ENCODE measurements around the gene CCND2.

CCND2 gene

GRCh38 chr12:4277857-4278256, 4.3 kb downstream of the CCND2 start:
- DNase-seq, result no peak

- no peak for DNase-seq
Measured at GRCh38 chr12:4278329-4279197, 5.0 kb downstream of the CCND2 start.

- DNase-seq, result no peak
Measured at GRCh38 chr12:4279198-4279690, 5.7 kb downstream of the CCND2 start.

GRCh38 chr12:4280351-4281163, 7.0 kb downstream of the CCND2 start:
- no peak for DNase-seq

GRCh38 chr12:4281173-4281654, 7.7 kb downstream of the CCND2 start:
- DNase-seq, result no peak

- no peak for DNase-seq
Measured at GRCh38 chr12:4282103-4282891, 8.7 kb downstream of the CCND2 start.

GRCh38 chr12:4282892-4283511, 9.4 kb downstream of the CCND2 start:
- no peak for DNase-seq

- DNase-seq, result no peak
Measured at GRCh38 chr12:4283512-4284255, 10.1 kb downstream of the CCND2 start.

- no peak for DNase-seq
Measured at GRCh38 chr12:4284306-4284705, 10.7 kb downstream of the CCND2 start.

- no peak for DNase-seq
Measured at GRCh38 chr12:4285070-4285469, 11.5 kb downstream of the CCND2 start.

- DNase-seq, result no peak
Measured at GRCh38 chr12:4286228-4286627, 12.7 kb downstream of the CCND2 start.

GRCh38 chr12:4286771-4287317, 13.3 kb downstream of the CCND2 start:
- DNase-seq, result no peak

GRCh38 chr12:4287325-4288211, 14.0 kb downstream of the CCND2 start:
- DNase-seq, result no peak

- DNase-seq, result no peak
Measured at GRCh38 chr12:4288296-4289131, 15.0 kb downstream of the CCND2 start.

- DNase-seq, result no peak
Measured at GRCh38 chr12:4289231-4289878, 15.8 kb downstream of the CCND2 start.

GRCh38 chr12:4289998-4290790, 16.6 kb downstream of the CCND2 start:
- no peak for DNase-seq

GRCh38 chr12:4292341-4293073, 18.9 kb downstream of the CCND2 start:
- no peak for DNase-seq
